GM20431 (cell line): ENCODE measurements around the gene SAMD1.
"Not testable (repeated sequence)": the region's sequence is repeated elsewhere in the genome, so short reads cannot be mapped to it uniquely, and the experiment has no call there.

Experiments used
- in situ Hi-C: fragments of 300-500 bp; cut with MseI, MboI; formaldehyde crosslinking; loops from one replicate; pipeline ENCODE4 v1.15.0; 2020; ENCODE audit warnings: low sequenced_read_pairs; ENCODE audit not compliant: unreplicated experiment

SAMD1 gene

DNA sequence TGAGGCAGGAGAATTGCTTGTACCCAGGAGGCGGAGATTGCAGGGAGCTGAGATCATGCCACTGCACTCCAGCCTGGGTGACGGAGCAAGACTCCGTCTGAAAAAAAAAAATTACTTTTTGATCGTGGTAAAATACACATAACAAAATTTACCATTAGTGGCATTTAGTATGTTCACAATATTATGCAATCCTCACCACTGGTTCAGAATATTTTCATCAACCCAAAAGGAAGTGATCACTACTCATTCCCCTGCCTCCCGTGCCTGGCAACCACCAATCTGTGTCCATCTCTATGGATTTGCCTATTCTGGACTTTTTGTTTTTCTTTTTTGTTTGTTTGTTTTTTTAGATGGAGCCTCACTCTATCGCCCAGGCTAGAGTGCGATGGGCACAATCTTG lies 27.4 kb downstream of the SAMD1 start:
- in situ Hi-C loops = no loop called here

- in situ Hi-C loops = no loop called here
Measured at GRCh38 chr19:14062558-14062855, 28.0 kb downstream of the SAMD1 start.

GRCh38 chr19:14061751-14062557 lies 28.6 kb downstream of the SAMD1 start, which contains the start of gene PALM3:
TSS of gene PALM3 (minus strand) at chr19:14062076. CDS start at chr19:14061980, 96 bp downstream.
- in situ Hi-C loops = no loop called here

DNA sequence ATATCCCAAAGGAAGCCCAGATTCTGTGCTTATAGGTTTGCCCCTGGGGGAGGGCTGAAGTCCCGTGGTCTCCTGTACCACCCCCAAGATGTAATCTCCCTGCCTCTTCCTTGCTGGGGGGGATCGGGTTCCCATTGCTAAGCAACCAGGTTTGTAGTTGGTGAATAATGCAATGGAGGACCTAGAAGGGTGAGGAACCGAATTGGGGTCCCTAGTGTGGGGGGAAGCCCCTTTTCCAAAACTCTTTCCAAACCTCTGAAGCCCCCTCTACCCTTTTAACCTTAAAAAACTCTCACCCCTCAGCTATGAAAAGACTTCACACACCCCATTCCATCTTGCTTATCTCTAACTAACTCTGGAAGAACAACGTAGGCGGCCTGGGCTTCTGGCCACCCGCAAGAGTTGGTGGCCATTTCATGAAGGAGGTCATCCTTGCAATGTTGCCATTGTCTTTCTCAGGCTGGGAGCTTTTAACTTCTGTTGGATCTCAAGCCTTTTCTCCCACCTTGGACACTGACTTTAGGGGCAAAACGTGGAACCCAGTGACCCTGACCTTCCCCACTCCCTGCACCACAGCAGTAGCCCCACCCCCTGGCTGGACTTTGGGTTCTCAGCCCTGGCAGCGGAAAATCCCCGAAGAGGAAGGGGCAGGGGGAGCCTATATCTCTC lies 29.3 kb downstream of the SAMD1 start:
- in situ Hi-C loops = no loop called here

DNA sequence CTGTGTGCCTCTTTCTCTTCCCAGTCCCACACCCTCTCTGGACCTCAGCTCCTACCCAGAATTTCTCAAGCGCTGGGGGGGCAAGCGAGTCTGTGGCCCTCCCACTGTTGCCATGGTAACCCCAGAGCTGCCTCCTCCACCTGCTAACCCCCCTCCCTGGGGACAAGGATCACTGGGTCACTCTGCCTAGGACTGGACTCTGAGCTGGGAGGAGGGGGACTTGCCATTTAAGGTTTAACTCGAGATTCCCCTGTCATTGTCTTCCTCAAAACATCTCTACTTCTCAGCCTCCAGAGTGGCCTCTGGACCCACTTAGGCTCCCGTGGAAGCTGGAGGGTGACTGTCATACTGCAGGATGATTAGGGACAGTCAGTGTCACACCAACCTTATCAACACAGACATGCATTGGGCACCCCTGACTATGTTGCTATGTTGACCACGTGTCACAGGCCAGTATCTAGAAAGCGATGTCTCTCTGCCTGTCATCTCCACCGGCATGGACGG lies 30.8 kb downstream of the SAMD1 start:
- in situ Hi-C loops = no loop called here

GRCh38 chr19:14059093-14059480 lies 31.5 kb downstream of the SAMD1 start:
- in situ Hi-C loops = no loop called here

- in situ Hi-C loops = no loop called here
Measured at GRCh38 chr19:14058182-14059092, 32.1 kb downstream of the SAMD1 start.

GRCh38 chr19:14056741-14057356 lies 33.7 kb downstream of the SAMD1 start:
- in situ Hi-C loops = no loop called here

DNA sequence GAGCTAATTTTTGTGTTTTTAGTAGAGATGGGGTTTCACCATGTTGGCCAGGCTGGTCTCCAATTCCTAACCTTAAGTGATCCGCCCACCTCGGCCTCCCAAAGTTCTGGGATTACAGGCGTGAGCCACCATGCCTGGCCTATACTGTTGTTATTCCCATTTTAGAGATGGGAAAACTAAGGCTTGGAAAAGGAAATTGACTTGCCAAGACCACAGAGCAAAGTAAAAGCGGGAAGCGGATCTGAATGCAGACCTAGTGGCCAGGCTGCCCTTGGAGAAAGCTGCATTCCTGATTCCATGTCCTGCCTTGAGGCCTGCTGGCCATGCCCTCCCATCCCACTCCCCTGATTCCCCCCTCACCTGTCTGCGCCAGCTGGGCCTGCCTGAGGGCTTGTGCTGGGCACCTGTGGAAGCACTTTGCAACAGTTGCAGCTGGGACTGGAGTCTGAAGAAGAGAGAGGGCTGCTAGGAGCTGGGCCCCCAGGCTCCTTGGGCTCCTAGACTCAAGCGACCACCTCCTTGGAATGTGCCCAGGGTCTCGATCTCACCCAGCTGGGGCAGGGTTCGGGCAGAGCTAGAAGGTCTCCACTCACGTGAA lies 34.4 kb downstream of the SAMD1 start:
- in situ Hi-C loops = no loop called here

DNA sequence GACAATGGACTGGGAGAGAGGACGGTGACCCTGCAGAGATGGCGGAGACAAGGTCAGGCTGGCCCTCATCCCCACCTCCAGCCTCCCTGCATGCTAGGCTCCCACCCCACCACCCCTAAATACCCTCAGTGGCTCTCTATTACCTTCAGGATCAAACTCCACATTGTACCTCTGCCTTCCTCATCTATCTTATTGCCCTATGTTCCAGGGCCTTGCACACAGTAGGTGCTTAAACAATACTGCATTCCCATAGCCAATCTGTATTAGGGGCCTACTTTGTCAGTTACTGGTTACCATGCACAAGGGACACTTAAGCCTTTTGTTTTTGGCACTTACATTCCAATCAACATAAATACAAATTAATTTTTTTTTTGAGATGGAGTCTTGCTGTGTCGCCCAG lies 35.2 kb downstream of the SAMD1 start:
- in situ Hi-C loops = no loop called here

GRCh38 chr19:14054721-14055120 lies 35.8 kb downstream of the SAMD1 start:
- in situ Hi-C loops = no loop called here

DNA sequence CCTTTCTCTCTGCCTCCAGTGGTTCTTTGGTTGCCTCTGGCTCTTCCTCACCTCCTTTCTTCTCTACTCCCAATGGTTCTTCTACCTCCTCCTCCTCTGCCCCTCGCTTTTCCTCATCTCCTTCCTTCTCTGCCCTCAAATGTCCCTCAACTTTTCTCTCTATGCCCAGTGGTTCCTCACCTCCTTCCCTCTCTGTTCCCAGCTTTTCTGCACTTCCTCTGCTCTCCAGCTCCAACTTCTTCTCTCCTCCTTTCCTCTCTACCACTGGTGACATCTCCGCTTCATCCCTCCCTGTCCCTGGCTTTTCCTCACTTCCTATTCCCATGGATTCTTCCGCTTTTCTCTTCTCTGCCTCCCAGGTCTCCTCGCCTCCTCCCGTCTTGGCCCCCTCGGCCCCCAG lies 36.5 kb downstream of the SAMD1 start:
- in situ Hi-C loops = no loop called here

- in situ Hi-C loops = no loop called here
Measured at GRCh38 chr19:14053500-14053899, 37.1 kb downstream of the SAMD1 start.

DNA sequence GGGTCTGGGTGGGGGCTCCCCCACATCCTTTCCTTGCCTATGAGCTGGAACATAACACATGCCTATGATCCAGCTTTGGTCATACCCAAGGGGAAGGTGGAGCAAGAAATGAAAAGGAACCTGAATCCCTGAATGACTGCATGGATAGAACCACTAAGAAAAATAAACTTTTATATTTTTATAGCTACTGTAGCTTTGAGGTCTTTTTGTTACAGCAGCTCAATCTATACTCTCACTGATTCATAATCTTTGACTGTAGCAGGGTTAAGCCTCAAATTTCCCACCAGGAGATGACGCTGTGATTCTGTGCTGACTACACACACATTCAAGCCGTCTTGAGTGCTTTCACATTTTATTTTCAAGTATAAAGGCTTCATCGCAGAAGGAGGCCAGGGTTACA lies 37.5 kb downstream of the SAMD1 start:
- in situ Hi-C loops = no loop called here

- in situ Hi-C loops = no loop called here
Measured at GRCh38 chr19:14052470-14052869, 38.1 kb downstream of the SAMD1 start.

GRCh38 chr19:14051980-14052379 lies 38.6 kb downstream of the SAMD1 start:
- in situ Hi-C loops = no loop called here

DNA sequence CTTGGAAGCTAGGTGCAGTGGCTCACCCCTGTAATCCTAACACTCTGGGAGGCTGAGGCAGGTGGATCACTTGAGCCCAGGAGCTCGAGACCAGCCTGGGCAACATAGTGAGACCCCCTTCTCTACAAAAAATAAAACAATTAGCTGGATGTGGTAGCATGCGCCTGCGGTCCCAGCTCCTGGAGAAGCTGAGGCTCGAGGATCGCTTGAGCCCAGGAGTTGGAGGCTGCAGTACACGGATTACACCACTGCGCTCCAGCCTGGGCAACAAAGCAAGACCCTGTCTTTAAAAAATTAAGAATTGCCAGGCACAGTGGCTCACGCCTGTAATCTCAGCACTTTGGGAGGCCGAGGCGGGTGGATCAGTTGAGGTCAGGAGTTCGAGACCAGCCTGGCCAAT lies 39.6 kb downstream of the SAMD1 start:
- in situ Hi-C loops = not testable (repeated sequence)

DNA sequence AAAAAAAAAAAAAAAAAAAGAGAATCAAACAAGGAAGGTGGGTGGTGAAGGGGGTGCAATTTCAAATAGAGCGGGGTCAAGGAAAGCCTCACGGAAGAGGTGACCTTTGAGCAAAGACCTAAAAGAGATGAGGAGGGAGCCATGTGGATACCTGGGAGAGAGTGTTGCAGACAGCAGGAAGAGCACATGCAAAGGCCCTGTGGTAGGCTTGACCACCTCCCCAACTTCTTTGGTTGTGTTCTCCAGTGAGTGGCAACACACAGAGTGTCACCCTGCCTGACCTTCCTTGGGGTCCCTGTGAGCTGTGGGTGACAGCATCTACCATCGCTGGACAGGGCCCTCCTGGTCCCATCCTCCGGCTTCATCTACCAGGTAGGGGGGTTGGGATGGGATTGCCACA lies 40.0 kb downstream of the SAMD1 start:
- in situ Hi-C loops = no loop called here

GRCh38 chr19:14048443-14049153 lies 42.0 kb downstream of the SAMD1 start:
- in situ Hi-C loops = loop anchor here (10.0 kb wide), 1 partner anchor 154 kb away; no protein-coding TSS in a partner anchor
